OCI-LY1 (cell line): ENCODE measurements around the gene INHA.

ENCODE experiments used
- H2AFZ ChIP-seq: fragments of 200-600 bp; sonication (generic), shearing (Covaris generic); 2 replicates; pipeline ENCODE4 v1.6.0; 2014; ENCODE audit warnings: antibody characterized with exemption, mild to moderate bottlenecking, low read length
- H3F3A ChIP-seq: fragments of 200-600 bp; sonication (generic), shearing (Covaris generic); 2 replicates; pipeline ENCODE4 v1.6.0; 2014; ENCODE audit warnings: mild to moderate bottlenecking, antibody characterized with exemption, low read length, moderate library complexity; ENCODE audit not compliant: insufficient read depth
- H3K27ac ChIP-seq: fragments of 200-600 bp; sonication (generic); 2 replicates; pipeline ENCODE4 v1.5.1; 2014; ENCODE audit warnings: low read length, mixed run types, mild to moderate bottlenecking, low read depth; ENCODE audit not compliant: poor library complexity, severe bottlenecking
- H3K27me3 ChIP-seq: fragments of 200-600 bp; sonication (generic); 2 replicates; pipeline ENCODE4 v1.6.0; 2014; ENCODE audit warnings: antibody characterized with exemption, mild to moderate bottlenecking, low read length, moderate library complexity; ENCODE audit not compliant: insufficient read depth
- H3K36me3 ChIP-seq: fragments of 200-600 bp; sonication (generic); 2 replicates; pipeline ENCODE4 v1.6.1; 2014; ENCODE audit warnings: mild to moderate bottlenecking, antibody characterized with exemption, low read length, moderate library complexity, mixed read lengths; ENCODE audit not compliant: insufficient read depth
- H3K4me1 ChIP-seq: fragments of 200-600 bp; sonication (generic); 2 replicates; pipeline ENCODE4 v1.5.1; 2014; ENCODE audit warnings: mild to moderate bottlenecking, low read length, moderate library complexity; ENCODE audit not compliant: insufficient read depth, severe bottlenecking
- H3K4me2 ChIP-seq: fragments of 200-600 bp; sonication (generic), shearing (Covaris generic); 2 replicates; pipeline ENCODE4 v1.6.1; 2014; ENCODE audit warnings: low read length
- H3K4me3 ChIP-seq: fragments of 200-600 bp; sonication (generic); 2 replicates; pipeline ENCODE4 v1.5.1; 2014; ENCODE audit warnings: low read length, low read depth, mild to moderate bottlenecking, mixed read lengths; ENCODE audit not compliant: poor library complexity, severe bottlenecking
- H3K79me2 ChIP-seq: fragments of 200-600 bp; shearing (Covaris generic); 2 replicates; pipeline ENCODE4 v1.6.1; 2016; ENCODE audit warnings: mixed run types, low read length, mixed read lengths; ENCODE audit not compliant: insufficient read depth
- H3K9ac ChIP-seq: fragments of 200-600 bp; sonication (generic), shearing (Covaris generic); 2 replicates; pipeline ENCODE4 v1.6.1; 2014; ENCODE audit warnings: mild to moderate bottlenecking, low read length, mixed read lengths
- H3K9me2 ChIP-seq: fragments of 200-600 bp; sonication (generic), shearing (Covaris generic); 2 replicates; pipeline ENCODE4 v1.6.1; 2014; ENCODE audit warnings: low read depth, mild to moderate bottlenecking, low read length, mixed read lengths
- H3K9me3 ChIP-seq: fragments of 200-600 bp; shearing (Covaris generic); 2 replicates; pipeline ENCODE4 v1.6.1; 2014; ENCODE audit warnings: low read length, mixed read lengths
- H4K20me1 ChIP-seq: fragments of 200-600 bp; sonication (generic), shearing (Covaris generic); 2 replicates; pipeline ENCODE4 v1.6.0; 2016; ENCODE audit warnings: mild to moderate bottlenecking, low read length; ENCODE audit not compliant: insufficient read depth
- EZH2 ChIP-seq: fragments of 200-600 bp; sonication (generic), shearing (Covaris generic); IDR thresholded peaks from 2 replicates; pipeline ENCODE4 v1.8.0; 2017; ENCODE audit warnings: borderline replicate concordance, mixed run types, mild to moderate bottlenecking, antibody characterized with exemption, low read length, moderate library complexity, mixed read lengths
- TF ChIP-seq, protein P1 (sequence below): fragments of 200-600 bp; sonication (generic), shearing (Covaris generic); IDR thresholded peaks from 2 replicates; pipeline ENCODE4 v1.5.1; 2017; ENCODE audit warnings: mild to moderate bottlenecking, antibody characterized with exemption, low read length, moderate library complexity, mixed read lengths

The INHA gene

DNA sequence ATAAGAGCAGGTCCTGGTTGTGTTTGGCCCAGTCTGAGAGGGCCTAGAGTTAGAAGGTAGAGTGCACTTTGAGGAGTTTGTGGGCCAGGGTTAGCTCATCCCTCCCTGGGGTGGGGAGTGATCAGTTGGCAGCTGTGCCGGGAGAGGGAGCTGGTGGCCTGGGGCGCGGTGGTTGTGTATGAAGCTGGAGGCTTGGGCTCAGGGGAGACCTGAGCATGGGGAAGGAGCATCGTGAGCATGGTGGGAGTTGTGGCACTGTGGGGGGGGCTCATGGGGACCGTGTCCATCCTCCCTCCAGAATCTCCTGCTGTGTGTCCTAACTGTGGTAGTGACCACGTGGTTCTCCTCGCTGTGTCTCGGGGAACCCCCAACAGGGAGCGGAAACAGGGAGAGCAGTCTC is 39.2 kb downstream of the INHA start:
- Histone ChIP-seq H3K27ac (no peak overlapping the region), H3K4me2 (no peak overlapping the region), H3K27me3 (no peaks in the 10 kb centered on the region), H3F3A (no peaks in the 10 kb centered on the region), H2AFZ (no peak overlapping the region), H3K36me3 (peaks cover 31% of the 10 kb centered on the region), H3K79me2 (no peaks in the 10 kb centered on the region), H3K9ac (no peak overlapping the region), H3K9me3 (no peaks in the 10 kb centered on the region), H4K20me1 (no peaks in the 10 kb centered on the region), H3K4me3 (no peak overlapping the region), H3K9me2 (no peaks in the 10 kb centered on the region), H3K4me1 (peaks cover 7% of the 10 kb centered on the region)
- TF ChIP-seq, protein P1, sequence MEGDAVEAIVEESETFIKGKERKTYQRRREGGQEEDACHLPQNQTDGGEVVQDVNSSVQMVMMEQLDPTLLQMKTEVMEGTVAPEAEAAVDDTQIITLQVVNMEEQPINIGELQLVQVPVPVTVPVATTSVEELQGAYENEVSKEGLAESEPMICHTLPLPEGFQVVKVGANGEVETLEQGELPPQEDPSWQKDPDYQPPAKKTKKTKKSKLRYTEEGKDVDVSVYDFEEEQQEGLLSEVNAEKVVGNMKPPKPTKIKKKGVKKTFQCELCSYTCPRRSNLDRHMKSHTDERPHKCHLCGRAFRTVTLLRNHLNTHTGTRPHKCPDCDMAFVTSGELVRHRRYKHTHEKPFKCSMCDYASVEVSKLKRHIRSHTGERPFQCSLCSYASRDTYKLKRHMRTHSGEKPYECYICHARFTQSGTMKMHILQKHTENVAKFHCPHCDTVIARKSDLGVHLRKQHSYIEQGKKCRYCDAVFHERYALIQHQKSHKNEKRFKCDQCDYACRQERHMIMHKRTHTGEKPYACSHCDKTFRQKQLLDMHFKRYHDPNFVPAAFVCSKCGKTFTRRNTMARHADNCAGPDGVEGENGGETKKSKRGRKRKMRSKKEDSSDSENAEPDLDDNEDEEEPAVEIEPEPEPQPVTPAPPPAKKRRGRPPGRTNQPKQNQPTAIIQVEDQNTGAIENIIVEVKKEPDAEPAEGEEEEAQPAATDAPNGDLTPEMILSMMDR, result no peak
- no peak for TF ChIP-seq EZH2

DNA sequence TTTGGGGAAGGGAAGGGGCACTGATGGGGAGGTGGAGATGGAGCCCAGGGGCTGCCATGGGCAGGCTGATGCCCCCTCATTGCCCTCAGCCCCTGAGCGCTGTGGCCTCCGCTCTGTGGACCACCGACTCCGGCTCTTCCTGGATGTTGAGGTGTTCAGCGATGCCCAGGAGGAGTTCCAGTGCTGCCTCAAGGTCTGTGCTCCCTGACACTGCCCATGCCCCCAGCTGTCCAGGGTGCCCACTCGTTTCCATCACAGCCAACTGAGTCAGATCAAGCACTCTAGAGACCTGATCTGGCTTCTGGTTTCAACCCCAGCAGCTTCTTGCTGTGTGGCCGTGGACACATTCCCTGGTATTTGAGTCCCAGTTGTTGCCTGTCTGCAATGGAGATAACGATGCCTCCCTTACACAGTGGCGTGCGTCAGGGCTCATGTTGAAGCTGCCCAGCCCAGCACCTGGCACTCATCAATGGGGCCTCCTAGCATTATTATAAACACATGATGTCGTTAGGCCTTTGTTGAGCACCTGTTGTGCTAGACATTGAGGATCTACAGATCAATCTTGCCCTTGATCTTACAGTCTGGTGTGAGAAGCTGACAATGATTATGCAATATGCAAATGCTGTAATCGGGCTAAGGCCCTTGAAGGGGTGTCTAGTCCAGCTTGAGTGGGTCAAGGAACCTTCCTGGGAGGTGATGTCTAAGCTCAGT is 39.9 kb downstream of the INHA start:
- H3K9ac ChIP-seq, result no peak overlapping the region
- peaks cover 29% of the 10 kb centered on the region for H3K36me3 ChIP-seq
- TF ChIP-seq EZH2, result no peak
- TF ChIP-seq, protein P1, result no peak
- no peaks in the 10 kb centered on the region for H4K20me1 ChIP-seq
- H3K27ac ChIP-seq, result no peak overlapping the region
- H2AFZ ChIP-seq, result no peak overlapping the region
- H3K79me2 ChIP-seq, result no peaks in the 10 kb centered on the region
- H3K9me3 ChIP-seq, result no peaks in the 10 kb centered on the region
- H3K4me3 ChIP-seq, result no peak overlapping the region
- no peaks in the 10 kb centered on the region for H3F3A ChIP-seq
- peak overlapping the region; percentile 8; the same call in 1 of the 2 replicates for H3K4me2 ChIP-seq
- H3K9me2 ChIP-seq, result no peaks in the 10 kb centered on the region
- H3K4me1 ChIP-seq, result peaks cover 7% of the 10 kb centered on the region
- H3K27me3 ChIP-seq, result no peaks in the 10 kb centered on the region

DNA sequence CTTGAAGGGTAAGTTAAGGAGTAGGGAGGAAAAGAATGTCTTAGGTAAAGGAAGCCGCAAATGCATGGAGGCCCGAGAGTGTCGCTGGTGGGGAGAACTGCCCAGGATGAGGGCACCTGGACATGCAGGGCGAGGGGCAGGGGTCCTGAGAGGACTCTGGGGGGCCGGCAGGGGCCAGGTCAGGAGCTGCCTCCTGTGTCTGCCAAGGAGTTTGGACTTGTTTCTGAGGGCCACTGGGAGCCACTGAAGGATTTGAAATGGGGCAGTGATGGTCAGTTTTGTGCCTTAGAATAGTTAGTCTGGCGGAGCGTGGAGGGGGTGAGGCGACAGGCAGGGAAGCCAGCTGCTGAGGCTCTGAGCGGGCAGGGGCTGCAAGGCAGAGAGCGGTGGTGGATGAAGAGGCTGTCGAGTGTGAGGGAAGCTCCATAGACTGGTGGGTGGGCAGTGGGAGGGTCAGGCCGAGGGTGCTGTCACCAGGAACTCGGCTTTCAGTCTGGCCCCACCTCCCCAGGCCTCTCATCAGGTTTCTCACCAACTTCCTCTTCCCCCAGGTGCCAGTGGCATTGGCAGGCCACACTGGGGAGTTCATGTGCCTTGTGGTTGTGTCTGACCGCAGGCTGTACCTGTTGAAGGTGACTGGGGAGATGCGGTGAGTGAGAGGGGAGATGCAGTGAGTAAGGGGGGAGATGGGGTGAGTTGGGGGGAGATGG is 40.6 kb downstream of the INHA start:
- Histone ChIP-seq H2AFZ (no peak overlapping the region), H3K27ac (no peak overlapping the region), H3K36me3 (peaks cover 29% of the 10 kb centered on the region), H3K9ac (no peak overlapping the region; the same call in 1 of the 2 replicates), H3K79me2 (no peaks in the 10 kb centered on the region), H3K9me2 (no peaks in the 10 kb centered on the region), H3F3A (no peaks in the 10 kb centered on the region), H3K4me3 (no peak overlapping the region), H3K4me2 (peak overlapping the region; percentile 8; the same call in 1 of the 2 replicates), H4K20me1 (no peaks in the 10 kb centered on the region), H3K27me3 (no peaks in the 10 kb centered on the region), H3K9me3 (no peaks in the 10 kb centered on the region), H3K4me1 (peaks cover 7% of the 10 kb centered on the region)
- TF ChIP-seq EZH2, result no peak
- TF ChIP-seq, protein P1, result no peak
